Measurements from ENCODE around the gene ARHGAP18. TPM values are rescaled to one million over a fixed set of nuclear protein-coding genes. Genes with fewer than 3 reads are reported as not detected.

Gene ARHGAP18
- total RNA-seq, 1 experiment from 2014 or later, result 2.4 TPM

- H3K9ac ChIP-seq (ENCODE audit: extremely low read depth, insufficient read length, low read length), result no peak overlapping the region
- no peak for TF ChIP-seq CTCF (conservative IDR thresholded peaks at IDR 0.05)
- H4K5ac ChIP-seq (ENCODE audit: insufficient read length, low read depth, low read length), result no peak overlapping the region
- Mint-ChIP-seq H3K4me1 (peaks cover 10 to 11% of the 10 kb centered on the region in 2 experiments), H3K4me3 (no peak overlapping the region), H3K27ac (no peak overlapping the region; a peak in 1 of 7 replicates), H3K9me3 (no peaks in the 10 kb centered on the region), H3K27me3 (ENCODE audit: low read depth) (no peaks in the 10 kb centered on the region), H3K36me3 (ENCODE audit: insufficient read depth in 1 of 3, low read depth in 3 of 3) (no peaks in the 10 kb centered on the region)
- no peaks in the 10 kb centered on the region for H3K9me3 ChIP-seq (ENCODE audit: control insufficient read depth, low read depth, low read length)
- H3K23me2 ChIP-seq (ENCODE audit: insufficient read length, low read depth, low read length, poor library complexity, severe bottlenecking), result no peaks in the 10 kb centered on the region
- no peaks in the 10 kb centered on the region for H3K79me1 ChIP-seq (ENCODE audit: insufficient read depth, low read depth, low read length, poor library complexity, severe bottlenecking)
- H3K14ac ChIP-seq (ENCODE audit: insufficient read depth, low read length), result no peak overlapping the region
- H3K79me2 ChIP-seq (ENCODE audit: insufficient read depth, low read length), result no peaks in the 10 kb centered on the region
- no peak overlapping the region for H3K4me2 ChIP-seq (ENCODE audit: insufficient read depth, insufficient read length, low read length)
- H4K20me1 ChIP-seq (ENCODE audit: control insufficient read depth, insufficient read depth, insufficient read length), result no peaks in the 10 kb centered on the region
- H3K27ac ChIP-seq (ENCODE audit: insufficient read length, low read depth, low read length), result no peak overlapping the region
- H4K8ac ChIP-seq (replicated peaks; ENCODE audit: insufficient read length, low read depth, low read length), result no peak overlapping the region
- H2BK12ac ChIP-seq (ENCODE audit: insufficient read length, low read depth, low read length), result no peak overlapping the region
- WGBS (ENCODE audit: extremely low coverage, insufficient read length, low lambda C conversion rate), result no CpG with 5 or more reads among the region's 4 CpGs
- H3T11ph ChIP-seq (ENCODE audit: low read length), result no peak overlapping the region
- no peak for DNase-seq
- H3K56ac ChIP-seq (ENCODE audit: insufficient read length, low read depth, low read length), result no peak overlapping the region
- H2AK5ac ChIP-seq (ENCODE audit: insufficient read length, low read length), result no peak overlapping the region
- no peak overlapping the region for H2BK120ac ChIP-seq (ENCODE audit: low read depth, low read length, poor library complexity, severe bottlenecking)
- H3K27me3 ChIP-seq (ENCODE audit: insufficient read depth, low read length), result no peaks in the 10 kb centered on the region
- H3K23ac ChIP-seq (ENCODE audit: insufficient read length, low read depth, low read length), result no peak overlapping the region
- no peak overlapping the region for H2BK20ac ChIP-seq (ENCODE audit: low read depth, low read length, poor library complexity, severe bottlenecking)
- no peak overlapping the region for H3K4ac ChIP-seq (ENCODE audit: low read depth, low read length)
- no peak overlapping the region for H2AFZ ChIP-seq (ENCODE audit: low read length)
- no peak overlapping the region for H2BK15ac ChIP-seq (ENCODE audit: low read depth, low read length)
- H3K4me1 ChIP-seq (ENCODE audit: insufficient read depth, low read length), result peaks cover 2% of the 10 kb centered on the region; the same call in 1 of the 2 replicates
- H3K18ac ChIP-seq (ENCODE audit: insufficient read length, low read depth, low read length), result no peak overlapping the region
- no peak overlapping the region for H4K91ac ChIP-seq (ENCODE audit: insufficient read length, low read depth, low read length)
- no peak overlapping the region for H2BK5ac ChIP-seq (ENCODE audit: insufficient read length, low read length)
These were observed 47.0 kb downstream of the ARHGAP18 start for GRCh38 chr6:129662980-129663431.
